GM20000 (cell line): Measurements from ENCODE around the gene TIMM44.
"Not testable (repeated sequence)": the region's sequence is repeated elsewhere in the genome, so short reads cannot be mapped to it uniquely, and the experiment has no call there.

Source experiments
- DNase-seq: peaks from one replicate; pipeline ENCODE4 v3.0.0; 2012; ENCODE audit warnings: low spot score
- TF ChIP-seq, protein P1 (sequence below): IDR thresholded peaks from 2 replicates; pipeline ENCODE4 v1.5.1; 2012; ENCODE audit warnings: mild to moderate bottlenecking, control low read depth; ENCODE audit errors: extremely low read depth, missing control alignments

TIMM44 gene

DNA sequence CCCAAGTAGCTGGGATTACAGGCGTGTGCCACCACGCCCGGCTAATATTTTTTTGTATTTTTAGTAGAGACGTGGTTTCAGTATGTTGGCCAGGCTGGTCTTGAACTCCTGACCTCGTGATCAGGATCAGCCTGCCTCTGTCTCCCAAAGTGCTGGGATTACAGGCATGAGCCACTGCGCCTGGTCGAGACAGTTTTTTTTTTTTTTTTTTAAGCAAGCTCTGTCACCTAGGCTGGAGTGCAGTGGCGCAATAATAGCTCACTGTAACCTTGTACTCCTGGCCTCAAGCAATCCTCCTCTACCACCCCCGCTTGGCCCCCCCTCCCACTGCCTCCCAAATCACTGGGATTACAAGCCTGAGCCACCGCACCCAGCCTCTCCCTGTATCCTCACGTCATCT lies 46.2 kb downstream of the TIMM44 start:
- TF ChIP-seq, protein P1, sequence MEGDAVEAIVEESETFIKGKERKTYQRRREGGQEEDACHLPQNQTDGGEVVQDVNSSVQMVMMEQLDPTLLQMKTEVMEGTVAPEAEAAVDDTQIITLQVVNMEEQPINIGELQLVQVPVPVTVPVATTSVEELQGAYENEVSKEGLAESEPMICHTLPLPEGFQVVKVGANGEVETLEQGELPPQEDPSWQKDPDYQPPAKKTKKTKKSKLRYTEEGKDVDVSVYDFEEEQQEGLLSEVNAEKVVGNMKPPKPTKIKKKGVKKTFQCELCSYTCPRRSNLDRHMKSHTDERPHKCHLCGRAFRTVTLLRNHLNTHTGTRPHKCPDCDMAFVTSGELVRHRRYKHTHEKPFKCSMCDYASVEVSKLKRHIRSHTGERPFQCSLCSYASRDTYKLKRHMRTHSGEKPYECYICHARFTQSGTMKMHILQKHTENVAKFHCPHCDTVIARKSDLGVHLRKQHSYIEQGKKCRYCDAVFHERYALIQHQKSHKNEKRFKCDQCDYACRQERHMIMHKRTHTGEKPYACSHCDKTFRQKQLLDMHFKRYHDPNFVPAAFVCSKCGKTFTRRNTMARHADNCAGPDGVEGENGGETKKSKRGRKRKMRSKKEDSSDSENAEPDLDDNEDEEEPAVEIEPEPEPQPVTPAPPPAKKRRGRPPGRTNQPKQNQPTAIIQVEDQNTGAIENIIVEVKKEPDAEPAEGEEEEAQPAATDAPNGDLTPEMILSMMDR: no peak
- DNase-seq: no peak

DNA sequence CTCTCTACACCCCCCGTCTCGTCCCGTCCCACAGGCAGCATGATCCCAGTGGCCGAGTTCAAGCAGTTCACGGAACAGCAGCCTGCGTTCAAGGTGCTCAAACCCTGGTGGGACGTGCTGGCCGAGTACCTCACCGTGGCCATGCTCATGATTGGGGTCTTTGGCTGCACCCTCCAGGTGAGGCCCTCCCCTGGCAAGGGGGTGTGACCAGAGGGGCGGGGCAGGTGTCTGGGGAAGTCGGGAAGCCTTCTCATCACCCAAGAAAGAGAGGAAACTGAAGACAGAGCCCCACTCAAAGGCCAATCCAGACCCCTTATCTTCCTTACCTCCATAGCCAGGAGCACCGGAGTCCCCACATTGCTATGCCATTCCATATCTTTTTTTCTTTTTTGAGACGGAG lies 47.9 kb downstream of the TIMM44 start:
- TF ChIP-seq, protein P1: no peak
- no peak for DNase-seq

DNA sequence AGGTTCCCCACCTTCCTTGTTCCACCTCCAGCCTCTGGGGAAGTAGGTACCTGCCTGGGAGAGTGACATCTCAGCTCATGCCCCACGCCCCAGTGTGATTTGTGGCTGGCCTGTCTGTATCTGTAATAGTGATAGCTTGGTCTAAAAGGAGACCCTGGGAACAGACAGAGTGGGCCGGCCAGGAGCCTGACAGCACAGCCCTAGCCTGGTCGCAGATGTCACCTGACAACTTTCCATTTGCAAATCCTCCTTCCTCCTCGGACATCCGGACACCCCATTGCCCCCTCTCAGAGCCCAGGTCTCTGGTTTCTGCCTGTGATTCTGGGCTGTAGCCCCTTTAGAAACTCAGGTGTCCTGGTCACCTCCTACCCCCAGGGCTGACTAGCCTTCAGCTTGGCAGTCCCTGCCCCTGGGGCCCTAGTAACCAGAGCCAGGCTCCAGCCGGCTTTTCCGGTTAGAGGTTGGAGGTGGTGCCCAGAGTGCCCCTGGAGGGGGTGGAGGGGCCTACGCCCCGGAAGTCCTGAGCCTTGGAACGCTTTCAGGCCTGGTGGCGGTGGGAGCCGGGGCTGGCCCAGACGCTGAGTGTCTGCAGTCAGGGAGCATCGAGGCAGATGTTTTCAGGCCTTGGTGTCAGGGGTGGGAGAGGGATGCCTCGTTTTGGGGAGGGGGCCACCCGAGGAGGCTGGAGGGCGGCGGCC lies 48.7 kb downstream of the TIMM44 start:
- TF ChIP-seq, protein P1: no peak

DNA sequence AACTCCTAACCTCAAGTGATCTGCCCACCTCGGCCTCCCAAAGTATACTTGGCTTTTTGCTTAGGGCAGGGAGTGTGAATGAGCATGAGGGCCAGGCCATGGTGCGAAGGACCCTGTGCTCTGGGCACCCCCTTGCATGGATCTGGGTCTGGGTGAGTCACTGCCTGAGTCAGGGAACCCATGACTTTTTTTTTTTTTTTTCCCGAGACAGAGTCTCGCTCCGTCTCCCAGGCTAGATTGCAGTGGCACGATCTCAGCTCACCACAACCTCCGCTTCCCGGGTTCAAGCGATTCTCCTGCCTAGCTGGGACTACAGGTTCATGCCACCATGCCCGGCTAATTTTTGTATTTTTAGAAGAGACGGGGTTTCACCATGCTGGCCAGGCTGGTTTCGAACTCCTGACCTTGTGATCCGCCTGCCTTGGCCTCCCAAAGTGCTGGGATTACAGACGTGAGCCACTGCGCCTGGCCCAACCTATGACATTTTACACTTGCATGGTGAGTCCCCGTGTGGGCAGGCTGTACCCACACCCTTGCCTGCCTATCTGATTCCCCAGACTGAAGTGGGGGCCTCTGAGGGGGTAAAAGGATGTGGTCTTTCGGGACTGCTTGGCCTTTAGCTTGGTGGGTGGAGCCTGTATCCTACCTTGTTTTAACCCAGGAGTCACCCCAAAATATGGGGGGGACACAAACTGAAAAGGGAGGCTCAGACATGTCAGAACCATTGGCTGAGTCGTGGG lies 49.9 kb downstream of the TIMM44 start:
- not testable (repeated sequence) for DNase-seq

More for the DNA sequence above, 48.7 kb downstream of the TIMM44 start:
- DNase-seq: no peak

DNA sequence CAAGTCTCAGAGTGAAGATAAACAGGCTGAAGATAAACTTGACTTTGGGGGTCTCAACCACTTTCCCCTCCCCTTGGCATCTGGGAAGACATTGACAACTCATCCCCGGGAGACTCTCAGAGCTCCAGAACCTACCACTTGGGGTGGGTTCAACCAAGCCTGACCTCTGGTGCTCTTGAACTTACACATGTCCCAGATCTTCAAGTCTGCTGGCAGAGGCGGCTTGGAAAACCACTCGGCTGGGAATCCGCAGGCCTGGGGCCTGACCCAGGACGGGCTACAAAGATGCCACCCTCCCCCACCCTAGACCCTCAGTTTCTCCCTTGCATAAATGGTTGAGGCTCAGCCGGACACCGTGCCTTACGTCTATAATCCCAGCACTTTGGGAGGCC lies 54.6 kb downstream of the TIMM44 start:
- peak; percentile 19 for DNase-seq
- TF ChIP-seq, protein P1: no peak

DNA sequence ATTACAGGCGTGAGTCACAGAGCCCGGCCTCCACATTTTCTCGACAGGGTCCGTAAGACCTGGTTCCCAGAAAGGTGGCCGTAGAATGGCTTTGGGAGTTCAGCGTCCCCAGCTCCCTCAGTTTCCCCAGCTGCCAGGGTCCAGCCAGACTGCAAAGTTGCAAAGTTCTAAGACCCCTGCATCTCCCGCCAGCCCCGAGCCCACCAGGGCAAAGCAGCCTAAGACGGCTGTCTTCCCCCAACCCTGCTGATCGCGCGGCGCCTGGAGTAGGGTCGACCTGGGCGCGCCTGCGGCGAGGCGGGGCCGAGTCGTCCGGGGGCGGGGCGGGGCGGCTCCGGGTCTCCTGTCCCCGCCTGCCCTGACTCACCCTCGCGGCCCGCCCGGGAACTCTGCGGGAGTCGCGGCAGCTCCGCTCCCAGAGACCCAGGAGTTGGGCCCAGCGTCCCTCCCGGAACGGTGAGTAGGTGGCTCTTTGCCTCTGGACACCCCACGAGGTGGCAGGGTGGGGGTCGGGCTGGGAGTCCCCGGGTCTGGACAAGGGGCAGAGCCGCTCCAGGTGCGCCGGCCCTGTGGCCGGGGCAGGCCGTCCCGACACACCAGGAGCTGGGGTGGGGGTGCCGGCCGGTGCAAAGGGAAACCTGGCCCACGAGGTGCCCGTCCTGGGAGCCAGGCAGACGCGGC lies 55.2 kb downstream of the TIMM44 start, which contains the start of gene LRRC8E:
TSS of gene LRRC8E (plus strand) at position 366 of the 681 bp plus-strand sequence. CDS start 7,094 bp downstream, outside the sequence.
- peak; percentile 26 for DNase-seq
- TF ChIP-seq, protein P1: no peak

DNA sequence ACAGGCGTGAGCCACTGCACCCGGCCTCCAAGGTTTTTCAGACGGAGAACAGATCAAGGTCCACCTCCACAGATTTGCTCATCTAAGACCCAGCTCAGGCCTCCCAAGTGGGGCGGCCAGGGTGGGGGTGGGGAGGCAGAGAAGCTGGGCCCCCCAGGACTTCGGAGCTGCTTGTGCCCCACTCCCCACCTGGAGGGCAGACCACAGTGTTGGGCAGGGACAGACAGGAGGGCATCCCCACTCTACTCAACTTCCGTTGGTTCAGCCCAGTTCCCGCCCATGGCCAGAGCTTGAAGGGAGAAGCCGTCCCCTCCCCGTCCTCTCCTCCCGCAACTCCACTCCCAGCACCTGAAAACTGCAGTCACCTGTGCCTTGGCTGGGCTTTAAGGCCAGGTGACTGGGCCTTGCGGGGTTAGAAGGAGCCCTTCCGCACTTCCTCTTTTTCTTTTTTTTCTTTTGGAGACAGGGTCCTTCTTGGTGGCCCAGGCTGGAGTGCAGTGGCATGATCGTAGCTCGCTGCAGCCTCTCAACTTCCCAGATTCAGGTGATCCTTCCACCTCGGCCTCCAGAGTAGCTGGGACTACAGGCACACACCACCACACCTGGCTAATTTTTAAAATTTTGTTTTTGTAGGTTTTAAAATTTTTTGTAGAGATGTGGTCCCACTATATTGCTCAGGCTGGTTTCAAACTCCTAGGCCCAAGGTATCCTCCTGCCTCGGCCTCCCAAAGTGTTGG lies 55.9 kb downstream of the TIMM44 start:
- DNase-seq: no peak
- TF ChIP-seq, protein P1: no peak
